DMS53 (cell line): ENCODE measurements around the gene BID.
"Not testable (repeated sequence)": the region's sequence is repeated elsewhere in the genome, so short reads cannot be mapped to it uniquely, and the experiment has no call there.

ENCODE experiments used
- DNase-seq: peaks from one replicate; lab custom pipeline; 2025; lab: John Stamatoyannopoulos, UW

Gene BID

DNA sequence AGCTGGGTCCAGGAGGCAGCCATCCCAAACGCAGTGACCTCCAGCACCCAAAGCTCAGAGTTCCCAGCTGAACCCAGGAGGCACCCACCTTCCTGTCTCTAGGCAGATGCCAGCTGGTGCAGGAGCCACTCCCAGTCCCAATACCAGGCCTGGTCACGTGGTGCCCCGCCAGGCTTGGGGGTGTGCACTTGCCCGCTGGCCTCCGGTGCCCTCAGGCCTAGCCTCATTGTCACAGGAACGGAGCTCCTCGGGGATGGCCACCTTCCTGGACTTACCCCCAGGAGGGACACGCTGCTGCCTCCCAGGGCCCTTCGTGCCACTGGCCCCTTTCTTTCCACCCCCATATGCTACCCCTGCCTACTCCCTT, 4.6 kb downstream of the BID start:
- no peak for DNase-seq

DNA sequence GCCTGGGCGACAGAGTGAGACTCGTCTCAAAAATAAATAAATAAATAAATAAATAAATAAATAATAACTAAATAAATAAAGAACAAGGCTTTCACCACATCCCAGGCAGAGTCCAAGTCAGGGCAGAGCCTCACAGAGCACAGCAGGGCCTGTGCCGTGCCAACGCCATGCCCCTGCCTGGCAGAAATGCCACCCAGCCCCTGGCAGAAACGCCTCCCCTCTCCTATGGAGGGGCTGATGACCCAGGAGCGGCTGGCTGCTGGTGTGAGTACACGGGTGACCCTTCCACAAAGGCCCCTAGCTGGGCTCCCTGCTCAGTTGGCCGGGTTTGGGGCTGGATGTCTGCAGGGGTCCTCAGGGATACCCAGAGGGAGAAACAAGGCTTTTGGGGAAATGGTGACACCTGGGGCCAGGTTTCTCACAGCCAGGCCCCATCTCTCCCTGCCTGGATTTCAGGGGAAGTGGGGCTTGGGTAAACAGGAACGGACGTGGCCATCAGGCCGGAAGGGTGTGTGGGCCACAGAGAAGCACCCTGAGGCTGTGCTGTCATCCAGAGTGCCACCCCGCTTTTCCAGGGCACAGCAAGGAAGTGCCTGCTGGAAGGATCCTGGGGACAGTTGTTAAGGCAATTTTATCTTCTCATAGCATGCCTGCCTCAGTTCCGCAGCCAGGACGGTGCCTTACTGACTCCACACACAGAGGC, 5.1 kb downstream of the BID start:
- DNase-seq = no peak

DNA sequence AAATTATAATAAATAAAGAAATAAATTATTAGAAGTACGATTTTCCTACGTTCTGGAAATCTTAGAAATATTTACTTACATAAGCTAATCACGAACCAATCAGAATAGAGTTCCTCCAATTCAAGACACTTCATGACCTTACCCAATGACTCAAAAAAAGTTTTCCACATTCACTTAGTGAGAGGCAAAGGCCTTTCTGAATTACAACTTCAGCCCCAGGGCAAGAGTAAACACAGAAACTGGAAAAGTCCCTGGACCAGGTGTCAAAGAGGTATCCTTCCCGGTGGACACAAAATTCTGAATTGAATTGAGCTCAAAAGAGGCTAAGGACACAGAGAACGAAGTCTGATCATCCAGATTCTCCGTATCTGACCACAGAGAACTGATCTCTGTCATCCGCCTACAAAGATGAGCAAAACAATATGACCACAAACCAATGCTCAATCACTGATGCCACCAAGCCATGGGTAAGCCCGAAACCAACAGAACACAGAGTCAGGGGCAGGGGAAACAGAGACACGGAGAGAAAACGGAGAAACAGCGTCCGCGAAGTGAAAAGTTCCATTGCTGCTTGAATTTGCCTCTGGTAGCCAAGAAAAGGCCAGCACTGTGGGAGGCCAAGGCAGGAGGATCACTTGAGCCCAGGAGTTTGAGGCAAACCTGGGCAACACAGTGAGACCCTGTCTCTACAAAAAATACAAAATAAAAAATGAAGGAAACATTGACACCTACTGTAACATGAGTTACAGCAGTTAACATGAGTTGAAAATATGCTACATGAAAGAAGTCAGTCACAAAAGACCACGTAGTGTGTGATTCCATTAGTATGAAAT, 6.8 kb downstream of the BID start:
- DNase-seq = no peak

DNA sequence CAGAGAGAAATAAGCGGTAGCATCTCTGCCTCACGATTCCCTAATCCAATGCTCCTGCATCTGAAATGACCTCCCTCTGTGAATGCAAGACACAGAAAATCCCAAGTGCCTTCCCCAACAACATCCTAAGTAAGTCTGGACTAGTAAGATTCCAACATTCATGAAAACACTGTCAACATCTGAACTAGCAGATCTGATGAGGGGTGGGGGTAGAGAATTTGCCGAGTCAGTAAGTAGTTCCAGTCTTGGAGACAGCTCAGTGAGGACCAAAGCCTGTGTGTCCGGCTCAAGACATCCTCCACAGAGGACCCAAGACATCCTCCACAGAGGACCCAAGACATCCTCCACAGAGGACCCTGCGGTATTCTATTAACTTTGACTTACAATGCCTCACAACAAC, 9.4 kb downstream of the BID start:
- DNase-seq = not testable (repeated sequence)

DNA sequence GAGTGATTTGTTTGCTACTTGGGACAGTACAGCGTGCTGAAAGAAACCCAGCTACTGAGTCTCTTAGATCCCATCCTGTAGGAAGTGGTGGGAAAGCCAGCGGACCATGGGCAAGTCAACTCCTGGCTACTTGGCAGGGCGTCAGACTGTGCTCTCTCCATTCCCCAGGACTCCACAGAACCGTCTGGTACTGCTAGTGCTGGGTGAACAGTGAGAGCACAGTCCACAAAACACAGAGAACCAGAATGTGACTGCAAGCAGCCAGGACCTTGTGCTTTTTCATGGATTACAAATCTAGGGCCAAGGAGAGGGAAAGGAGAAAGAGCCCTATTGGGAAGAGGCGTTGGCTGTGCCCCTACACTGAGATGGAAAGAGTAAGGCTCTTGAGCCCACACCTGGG, 10.2 kb downstream of the BID start:
- DNase-seq = no peak

DNA sequence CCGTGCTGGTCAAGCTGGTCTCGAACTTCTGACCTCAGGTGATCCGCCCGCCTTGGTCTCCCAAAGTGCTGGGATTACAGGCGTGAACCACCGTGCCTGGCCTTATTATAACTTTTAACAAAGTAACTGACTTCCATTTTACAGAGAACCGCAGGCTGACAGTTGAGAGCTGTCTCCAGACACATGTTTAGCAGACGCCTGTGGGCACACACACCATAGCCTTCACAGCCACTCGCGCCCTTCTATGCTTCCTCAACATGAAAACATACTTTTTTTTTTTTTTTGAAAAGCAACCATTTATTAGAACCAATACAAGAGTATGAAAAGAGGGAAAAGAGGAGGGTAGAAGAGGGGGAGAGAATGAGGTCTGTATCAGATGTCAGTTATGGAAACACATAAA, 10.8 kb downstream of the BID start:
- not testable (repeated sequence) for DNase-seq

DNA sequence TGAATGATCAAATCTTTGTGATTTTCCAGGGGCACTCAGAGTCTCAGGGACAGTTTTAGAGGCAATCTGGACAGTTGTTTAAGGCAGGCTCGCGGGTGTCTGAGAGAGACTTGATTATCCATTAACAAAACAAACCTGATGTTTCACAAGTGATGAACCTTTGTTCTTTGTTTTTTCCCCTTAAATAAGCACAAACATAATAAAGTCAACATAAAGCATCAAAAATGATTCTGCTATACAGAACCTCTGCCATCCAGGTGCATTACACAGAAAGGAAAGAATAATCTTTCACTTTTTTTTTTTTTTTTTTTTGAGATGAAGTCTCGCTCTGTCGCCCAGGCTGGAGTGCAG, 13.2 kb downstream of the BID start:
- peak; percentile 7 for DNase-seq

DNA sequence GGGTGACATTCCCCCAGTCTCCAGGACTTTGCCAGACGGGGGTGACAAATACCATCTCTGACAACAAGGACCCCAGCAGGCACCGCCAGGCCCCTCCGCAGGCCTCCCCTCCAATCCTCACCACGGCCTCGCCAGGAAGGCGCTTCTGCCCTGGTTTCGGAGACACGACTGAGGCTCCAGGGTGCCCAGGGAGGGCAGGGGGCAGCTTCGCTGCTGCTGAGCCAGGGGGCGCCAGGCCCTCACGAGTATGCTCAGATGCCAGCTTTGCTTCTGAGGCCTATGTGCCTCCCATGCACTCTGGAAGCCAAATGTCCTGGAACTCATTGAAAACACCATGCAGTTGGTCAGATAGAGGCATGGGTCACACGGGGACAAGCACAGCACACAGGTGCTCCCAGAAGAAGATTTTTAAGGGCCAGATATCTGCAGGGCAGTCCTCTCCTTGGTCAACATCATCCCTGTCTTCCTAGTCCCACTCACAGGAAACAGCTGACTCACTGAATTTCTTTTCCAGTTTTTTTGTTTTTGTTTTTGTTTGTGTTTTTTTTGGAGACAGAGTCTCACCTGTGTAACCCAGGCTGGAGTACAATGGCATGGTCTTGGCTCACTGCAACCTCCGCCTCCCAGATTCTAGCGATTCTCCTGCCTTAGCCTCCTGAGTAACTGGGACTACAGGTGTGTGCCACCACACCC, 19.9 kb downstream of the BID start:
- DNase-seq = peak; percentile 33

DNA sequence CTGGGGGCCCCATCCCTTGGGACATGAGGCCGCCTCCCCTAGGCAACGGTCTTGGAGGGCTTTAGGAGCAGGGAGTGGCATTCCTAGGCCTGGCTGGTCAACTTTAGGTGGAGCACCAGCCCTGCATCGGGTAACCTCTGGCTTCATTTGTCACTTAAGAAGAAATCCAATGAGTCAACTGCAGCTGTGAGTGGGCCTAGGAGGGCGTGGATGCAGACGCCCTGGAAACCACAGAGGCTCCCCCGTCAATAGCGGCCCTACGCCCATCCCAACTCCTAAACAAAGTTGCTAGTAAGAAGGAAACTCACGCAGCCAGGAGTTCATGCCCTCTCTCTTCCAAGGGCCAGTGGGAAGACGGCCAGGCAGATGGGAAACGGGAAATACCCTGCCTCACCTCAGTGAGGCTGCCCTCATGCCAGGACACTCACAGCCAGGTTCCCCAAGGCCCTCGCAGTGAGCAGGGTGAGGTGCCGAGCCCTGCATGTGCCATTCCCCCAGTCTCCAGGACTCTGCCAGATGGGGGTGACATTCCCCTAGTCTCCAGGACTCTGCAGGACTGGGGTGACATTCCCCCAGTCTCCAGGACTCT, 20.8 kb downstream of the BID start:
- no peak for DNase-seq

DNA sequence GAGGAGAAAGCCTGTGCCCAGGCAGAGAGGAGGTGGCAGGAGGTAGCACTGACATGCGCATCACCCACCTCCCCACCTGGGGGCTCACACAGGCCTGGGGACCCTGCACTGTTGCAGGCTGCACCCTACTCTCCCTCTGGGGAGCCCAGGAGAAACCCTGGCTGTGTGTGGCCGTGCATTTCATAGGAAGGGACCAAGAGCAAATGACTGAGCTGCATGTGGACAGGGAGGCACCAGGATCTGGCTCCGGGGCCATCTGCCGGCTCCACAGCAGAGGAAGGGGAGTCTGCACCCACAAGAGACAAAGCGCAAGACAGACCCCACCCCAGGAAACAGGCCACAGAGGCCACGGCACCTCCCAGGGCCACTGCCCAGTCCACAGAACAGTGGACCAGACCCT, 22.7 kb downstream of the BID start:
- no peak for DNase-seq

DNA sequence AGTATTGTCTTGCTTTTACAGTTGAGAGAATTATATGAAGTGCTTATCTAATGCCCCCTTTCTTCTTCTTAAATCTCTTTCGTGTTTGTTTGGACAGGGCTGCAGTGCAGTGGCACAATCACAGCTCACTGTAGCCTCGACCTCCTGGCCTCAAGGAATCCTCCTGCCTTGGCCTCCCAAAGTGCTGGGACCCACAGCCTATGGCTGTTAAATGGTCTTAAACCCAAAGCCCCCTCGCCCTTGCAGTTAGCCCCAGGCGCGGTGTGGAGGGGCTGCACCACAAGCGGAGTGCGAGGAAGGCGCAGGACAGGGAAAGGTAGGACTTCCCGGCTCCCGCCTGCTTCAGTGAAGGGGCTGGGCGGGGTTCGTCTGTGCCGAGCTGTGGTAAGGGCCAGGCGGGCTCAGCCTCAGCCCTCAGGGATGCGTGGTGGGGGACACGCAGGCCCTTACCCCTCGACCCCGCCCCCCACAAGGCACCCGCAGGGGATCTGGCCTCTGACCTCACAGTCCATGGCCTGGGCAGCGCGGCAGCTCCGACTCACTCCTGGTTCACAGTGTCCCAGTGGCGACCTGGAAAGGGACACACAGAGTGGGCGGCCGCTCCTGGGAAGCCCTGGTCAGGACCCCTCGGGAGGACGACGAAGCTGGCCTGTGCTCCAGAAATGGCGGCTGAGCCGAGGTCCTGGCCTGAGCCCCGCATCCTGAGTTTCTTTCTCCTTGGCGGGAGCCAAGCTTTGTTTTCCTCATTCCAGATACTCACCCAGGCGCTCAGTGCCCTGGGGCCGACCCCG, 24.5 kb downstream of the BID start:
- no peak for DNase-seq

DNA sequence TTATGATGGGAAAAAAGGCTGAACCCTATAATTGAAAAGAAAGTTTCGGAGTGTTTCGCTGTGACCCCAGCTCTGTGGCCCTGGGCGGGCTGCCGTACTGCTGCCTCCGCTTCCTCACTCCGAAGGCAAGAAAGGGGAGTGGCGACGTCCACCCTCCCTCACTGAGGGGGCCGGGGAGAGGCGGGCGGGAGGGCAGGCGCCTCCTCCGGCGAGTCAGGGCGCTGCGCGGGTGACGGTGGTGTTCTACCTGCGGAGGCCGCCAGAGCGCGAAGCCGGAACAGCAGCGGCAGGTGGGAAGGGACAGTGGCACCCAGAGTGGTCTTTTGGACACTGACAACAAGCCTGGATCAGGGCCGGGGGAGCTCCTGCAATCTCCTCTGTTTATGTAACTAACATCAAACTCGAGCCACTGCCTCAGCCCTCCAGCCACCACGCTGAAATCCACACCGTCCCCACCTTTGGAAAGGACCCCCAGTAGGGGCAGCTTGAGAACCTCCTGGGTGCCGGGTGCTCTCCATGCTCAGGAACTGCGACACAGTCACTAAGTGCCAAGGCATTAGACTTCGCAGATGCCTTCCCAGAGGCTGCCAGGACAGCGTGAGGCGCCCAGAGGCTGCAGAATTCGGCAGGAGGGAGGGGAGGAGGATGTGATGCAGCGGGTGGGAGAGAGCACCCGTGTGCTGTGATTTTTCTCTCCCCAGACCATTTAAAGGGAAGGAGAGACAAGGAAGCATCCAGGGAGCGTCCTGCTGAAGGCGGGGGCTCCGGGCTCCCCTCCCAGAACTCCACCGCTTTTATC, 25.5 kb downstream of the BID start:
- no peak for DNase-seq

DNA sequence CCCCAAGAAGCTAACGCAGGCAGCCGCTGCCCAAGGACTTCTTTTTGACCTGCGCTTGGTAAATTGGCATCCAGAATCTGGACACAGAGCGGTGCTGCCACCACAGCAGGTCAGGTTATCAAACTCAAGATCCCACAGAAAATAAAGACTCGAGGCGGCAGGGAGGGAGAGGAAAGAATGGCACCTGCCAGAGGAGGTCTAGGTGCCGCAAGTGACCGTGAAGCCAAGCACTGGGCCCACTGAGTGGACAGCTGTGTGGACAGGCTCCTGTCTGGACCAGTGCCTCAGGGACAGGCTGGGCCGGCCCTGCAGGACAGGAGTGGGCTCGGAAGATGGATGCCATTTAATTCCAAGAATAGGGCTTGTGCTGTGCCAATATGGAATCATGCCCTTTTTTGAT, 27.4 kb downstream of the BID start:
- DNase-seq = no peak

DNA sequence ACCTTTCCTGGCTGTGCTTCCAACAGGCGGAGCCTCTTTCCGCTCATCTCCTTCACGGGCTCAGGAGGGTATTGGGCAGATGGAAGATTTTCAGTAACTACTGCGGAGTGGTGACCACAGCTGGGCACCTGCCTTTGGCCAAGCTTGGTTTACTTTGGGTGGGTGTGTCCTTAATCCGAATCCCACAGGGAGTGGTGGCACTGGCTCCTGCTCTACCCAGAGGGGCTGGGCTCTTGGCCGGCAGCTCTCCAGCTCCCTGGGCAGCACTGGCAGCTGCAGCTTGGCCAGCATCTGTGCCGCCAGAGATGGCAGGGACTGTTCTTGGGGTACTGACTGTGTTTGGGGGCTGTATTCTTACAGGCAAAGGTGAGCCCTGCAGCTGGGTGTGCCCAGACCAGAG, 29.8 kb downstream of the BID start:
- no peak for DNase-seq

DNA sequence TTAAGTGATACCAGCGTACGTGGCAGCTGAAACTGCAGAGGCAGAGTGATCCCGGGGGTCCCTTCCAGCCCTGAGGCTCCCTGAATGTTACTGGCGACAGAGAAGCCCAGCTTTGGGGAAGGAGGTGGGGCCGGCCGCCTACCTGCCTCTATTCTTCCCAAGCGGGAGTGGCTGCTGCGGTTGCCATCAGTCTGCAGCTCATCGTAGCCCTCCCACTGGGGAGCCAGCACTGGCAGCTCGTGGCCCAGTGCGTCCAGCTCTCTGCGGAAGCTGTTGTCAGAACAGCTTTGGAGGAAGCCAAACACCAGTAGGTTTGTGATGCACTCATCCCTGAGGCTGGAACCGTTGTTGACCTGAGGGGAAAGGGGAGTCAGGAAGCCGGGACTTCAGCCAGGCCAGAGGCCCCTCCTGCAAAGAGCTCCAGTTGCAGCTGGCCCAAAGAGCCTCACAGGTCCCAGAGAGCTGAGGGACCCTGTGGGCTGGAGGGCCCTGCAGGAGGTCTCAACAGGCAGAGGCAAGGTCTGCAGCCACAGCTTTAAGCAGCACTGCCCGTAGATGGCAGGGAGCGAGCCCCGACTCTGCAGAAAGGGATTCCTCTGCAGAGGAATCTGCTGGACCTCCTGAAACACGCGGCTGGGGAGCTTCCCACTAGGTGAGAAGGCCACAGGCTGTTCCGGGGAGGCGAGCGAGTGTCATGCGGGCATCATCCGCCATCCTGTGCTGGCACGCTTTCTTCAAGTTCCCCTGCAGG, 30.4 kb downstream of the BID start:
- DNase-seq = no peak

DNA sequence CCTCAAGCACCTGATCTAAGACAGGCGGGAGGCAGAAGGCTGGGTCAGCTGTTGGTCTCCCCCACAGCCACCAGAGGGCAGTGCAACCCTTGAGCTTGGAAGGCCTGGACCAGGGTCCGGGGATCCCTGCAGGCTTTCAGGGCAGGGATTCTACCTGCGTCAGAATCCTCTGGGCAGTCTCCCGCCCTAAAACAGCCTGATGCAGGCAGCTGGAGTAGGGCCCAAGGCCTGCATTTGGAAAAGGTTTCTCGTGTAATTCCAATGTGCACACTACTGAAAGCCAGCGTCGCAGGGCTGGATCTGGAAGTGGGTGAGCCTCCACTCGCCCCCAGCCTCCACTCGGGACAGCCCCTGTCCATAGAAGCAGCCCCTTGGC, 31.8 kb downstream of the BID start:
- peak; percentile 86 for DNase-seq

DNA sequence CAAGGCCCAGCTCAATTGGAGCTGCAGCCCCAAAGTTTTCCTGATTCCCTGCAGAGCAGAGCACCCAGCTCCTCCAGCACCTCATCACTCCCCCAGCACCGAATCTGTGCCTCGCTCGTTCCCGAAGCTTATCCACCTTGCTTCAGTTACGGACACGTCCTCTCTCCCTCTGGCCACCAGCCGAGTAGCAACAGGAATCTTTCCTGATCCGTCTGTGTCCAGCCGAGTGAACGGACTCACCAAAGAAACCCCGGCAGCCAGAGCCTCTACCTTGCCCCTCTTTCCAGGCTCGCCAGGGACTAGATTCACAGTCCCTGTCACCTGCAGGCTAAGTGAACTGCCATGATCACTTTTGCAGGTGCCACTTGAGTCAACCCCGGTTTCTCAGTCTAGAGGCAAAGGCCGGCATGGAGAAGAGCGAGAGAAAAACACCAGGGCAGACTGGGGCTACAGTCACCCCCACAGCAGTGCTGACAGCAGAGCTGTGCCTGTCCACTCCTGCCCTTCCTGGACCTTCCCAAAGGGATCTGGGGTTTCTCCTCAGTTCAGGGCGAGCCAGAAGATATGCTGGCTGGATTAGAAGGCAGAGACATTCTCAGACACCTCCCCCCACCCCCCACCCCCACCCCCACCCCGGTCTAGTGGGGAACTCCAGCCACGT, 32.3 kb downstream of the BID start:
- DNase-seq = no peak

DNA sequence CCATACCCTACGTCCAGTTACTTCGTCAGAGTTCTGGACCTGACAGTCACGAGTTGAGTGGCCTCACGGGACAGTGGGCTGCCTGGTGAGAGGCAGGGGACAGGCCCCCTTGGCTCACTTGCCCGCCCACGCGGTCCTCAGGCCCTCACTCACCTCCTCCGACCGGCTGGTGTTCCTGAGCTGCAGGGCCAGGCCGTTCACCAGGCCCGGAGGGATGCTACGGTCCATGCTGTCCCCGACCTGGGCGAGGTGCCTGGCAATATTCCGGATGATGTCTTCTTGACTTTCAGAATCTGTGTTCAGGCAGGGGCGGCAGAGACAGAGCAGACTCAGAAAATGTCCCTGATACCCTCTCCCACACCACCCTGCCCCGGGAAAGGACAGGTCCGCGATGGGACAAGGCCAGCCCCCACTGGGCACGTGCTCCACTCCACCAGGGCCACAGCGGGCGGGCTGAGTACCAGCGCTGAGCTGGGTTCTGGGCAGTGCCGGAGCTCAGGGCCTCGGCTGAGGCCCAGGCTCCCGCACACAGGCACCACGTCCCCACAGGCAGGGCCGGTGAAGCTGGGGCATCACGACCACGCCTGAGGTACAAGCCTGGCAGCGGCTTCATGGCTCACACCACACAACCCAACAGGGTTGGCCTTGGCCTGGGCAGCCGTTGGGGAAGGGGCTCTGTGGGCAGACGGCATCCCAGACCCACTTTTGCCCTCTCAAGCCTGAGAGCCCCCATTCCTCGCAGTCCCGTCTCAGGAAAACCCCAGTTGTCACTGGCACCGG, 34.9 kb downstream of the BID start:
- no peak for DNase-seq
